H1 (cell line): ENCODE data around the gene AGAP1. TPM values are rescaled to one million over a fixed set of nuclear protein-coding genes. Genes with fewer than 3 reads are reported as not detected.

Experiments used
- CTCF ChIA-PET: fragments of 300-600 bp; sonication (Branson Sonifier 250); formaldehyde crosslinking; loops from one replicate; lab custom pipeline; 2021; ENCODE audit not compliant: partially characterized antibody; lab: Charles Lee
- POLR2A ChIA-PET: fragments of 300-600 bp; sonication (Branson Sonifier 250); formaldehyde crosslinking; loops from one replicate; lab custom pipeline; 2021; ENCODE audit warnings: inconsistent platforms; ENCODE audit not compliant: partially characterized antibody; lab: Charles Lee
- DNase-seq, 2 experiments: peaks; one replicate each; pipeline versions ENCODE4 v3.0.0 to v3.0.0-alpha.2; 2010 to 2022; ENCODE audit warnings: low spot score in 2 of 2, low read depth in 1 of 2, mixed read lengths in 1 of 2
- FAIRE-seq: peaks from 2 replicates; lab custom pipeline; 2011; peaks lifted over from hg19 to GRCh38; lab: Jason Lieb, UNC
- H2AFZ ChIP-seq: 2 replicates; pipeline ENCODE4 v1.8.1; 2012; ENCODE audit warnings: low read length, inconsistent platforms
- H2AK5ac ChIP-seq: 2 replicates; pipeline ENCODE4 v1.6.1; 2013; ENCODE audit warnings: low read depth, low read length
- H2BK120ac ChIP-seq: replicated peaks from 2 replicates; pipeline ENCODE3; 2013; ENCODE audit warnings: low read depth, low read length, inconsistent platforms
- H2BK12ac ChIP-seq: 2 replicates; pipeline ENCODE4 v1.6.1; 2013; ENCODE audit warnings: low read depth, low read length
- H2BK15ac ChIP-seq: 2 replicates; pipeline ENCODE4 v1.6.1; 2013; ENCODE audit warnings: low read length
- H2BK20ac ChIP-seq: 2 replicates; pipeline ENCODE4 v1.6.1; 2013; ENCODE audit warnings: low read length
- H2BK5ac ChIP-seq: 2 replicates; pipeline ENCODE4 v1.6.1; 2013; ENCODE audit warnings: low read depth, low read length
- H3K14ac ChIP-seq: 2 replicates; pipeline ENCODE4 v1.6.1; 2013; ENCODE audit warnings: inconsistent platforms; ENCODE audit not compliant: insufficient read length
- H3K18ac ChIP-seq: 2 replicates; pipeline ENCODE4 v1.6.1; 2013; ENCODE audit warnings: low read length; ENCODE audit errors: extremely low read depth
- H3K23ac ChIP-seq: 2 replicates; pipeline ENCODE4 v1.6.1; 2013; ENCODE audit warnings: inconsistent platforms; ENCODE audit not compliant: insufficient read length
- H3K23me2 ChIP-seq: 2 replicates; pipeline ENCODE4 v1.6.1; 2013; ENCODE audit warnings: low read depth, low read length
- H3K27ac ChIP-seq: 2 replicates; pipeline ENCODE4 v1.6.1; 2011; ENCODE audit warnings: low read depth, low read length, inconsistent platforms
- H3K27me3 ChIP-seq, 4 experiments: replicated peaks in 1 of 4; 1 replicate in 1 of 4; 2 replicates in 3 of 4; pipeline versions ENCODE4 v1.6.1 to v1.8.1; 2011 to 2013; ENCODE audit warnings: low read length in 3 of 4, mild to moderate bottlenecking in 3 of 4, inconsistent platforms in 2 of 4, mixed read lengths in 2 of 4, moderate library complexity in 1 of 4; ENCODE audit not compliant: control insufficient read depth in 3 of 4, insufficient read depth in 3 of 4; ENCODE audit errors: extremely low read depth in 1 of 4
- H3K36me3 ChIP-seq, 4 experiments: 2 replicates each; pipeline versions ENCODE4 v1.6.1 to v1.8.1; 2011 to 2013; ENCODE audit warnings: mild to moderate bottlenecking in 4 of 4, low read length in 3 of 4, moderate library complexity in 2 of 4, control low read depth in 1 of 4, inconsistent platforms in 1 of 4; ENCODE audit not compliant: insufficient read depth in 4 of 4, control insufficient read depth in 2 of 4
- H3K4ac ChIP-seq: replicated peaks from 2 replicates; pipeline ENCODE3; 2013; ENCODE audit warnings: low read length, low read depth, mixed read lengths, inconsistent platforms; ENCODE audit not compliant: insufficient read length
- H3K4me1 ChIP-seq, 4 experiments: replicated peaks in 1 of 4; 1 replicate in 1 of 4; 2 replicates in 3 of 4; pipeline versions ENCODE4 v1.6.1 to v1.8.1; 2011 to 2013; ENCODE audit warnings: low read length in 3 of 4, inconsistent platforms in 2 of 4, mixed read lengths in 1 of 4; ENCODE audit not compliant: insufficient read depth in 4 of 4, control insufficient read depth in 3 of 4
- H3K4me2 ChIP-seq, 2 experiments: 2 replicates each; pipeline versions ENCODE4 v1.6.1 to v1.8.1; 2011 to 2013; ENCODE audit warnings: low read depth in 2 of 2, low read length in 2 of 2, control low read depth in 1 of 2, inconsistent platforms in 1 of 2, mild to moderate bottlenecking in 1 of 2; ENCODE audit not compliant: insufficient read depth in 1 of 2
- H3K4me3 ChIP-seq, 4 experiments: fragments of 200-600, 300-600 bp in 1 of 4; sonication (generic), shearing (Covaris generic), sonication (Bioruptor Twin) in 1 of 4; 2 replicates each; pipeline versions ENCODE4 v1.5.1 to v1.8.1; 2011 to 2016; ENCODE audit warnings: low read length in 4 of 4, low read depth in 3 of 4, control low read depth in 2 of 4, inconsistent platforms in 2 of 4, mild to moderate bottlenecking in 2 of 4, mixed read lengths in 1 of 4, moderate library complexity in 1 of 4; ENCODE audit not compliant: insufficient read depth in 2 of 4; ENCODE audit errors: extremely low read depth in 1 of 4
- H3K56ac ChIP-seq: replicated peaks from 2 replicates; pipeline ENCODE3; 2013; ENCODE audit warnings: low read depth, mild to moderate bottlenecking, mixed read lengths, low read length, inconsistent platforms; ENCODE audit not compliant: insufficient read length
- H3K79me1 ChIP-seq: 2 replicates; pipeline ENCODE4 v1.6.1; 2013; ENCODE audit warnings: low read depth, low read length, control low read depth
- H3K79me2 ChIP-seq, 2 experiments: 2 replicates each; pipeline versions ENCODE4 v1.6.1 to v1.8.1; 2012 to 2013; ENCODE audit warnings: low read length in 2 of 2, mild to moderate bottlenecking in 2 of 2, inconsistent platforms in 1 of 2; ENCODE audit not compliant: insufficient read depth in 2 of 2, control insufficient read depth in 1 of 2
- H3K9ac ChIP-seq, 4 experiments: replicated peaks in 1 of 4; 1 replicate in 1 of 4; 2 replicates in 3 of 4; pipeline versions ENCODE4 v1.6.1 to v1.8.1; 2011 to 2013; ENCODE audit warnings: low read depth in 3 of 4, low read length in 3 of 4, control low read depth in 2 of 4, mild to moderate bottlenecking in 2 of 4, moderate library complexity in 2 of 4, inconsistent platforms in 1 of 4; ENCODE audit errors: extremely low read depth in 1 of 4
- H3K9me3 ChIP-seq, 2 experiments: 2 replicates each; pipeline versions ENCODE4 v1.6.1 to v1.8.1; 2012 to 2013; ENCODE audit warnings: mild to moderate bottlenecking in 2 of 2, moderate library complexity in 2 of 2, control low read depth in 1 of 2, inconsistent platforms in 1 of 2, low read depth in 1 of 2, low read length in 1 of 2, mixed read lengths in 1 of 2; ENCODE audit not compliant: insufficient read depth in 2 of 2
- H4K20me1 ChIP-seq, 2 experiments: replicated peaks in 1 of 2; 2 replicates each; pipeline versions ENCODE3 to v1.8.1; 2011 to 2013; ENCODE audit warnings: inconsistent platforms in 2 of 2, low read length in 2 of 2, mild to moderate bottlenecking in 1 of 2; ENCODE audit not compliant: insufficient read depth in 2 of 2, control insufficient read depth in 1 of 2
- H4K5ac ChIP-seq: 2 replicates; pipeline ENCODE4 v1.6.1; 2013; ENCODE audit warnings: low read length, low read depth, mixed read lengths, inconsistent platforms; ENCODE audit not compliant: insufficient read length
- H4K8ac ChIP-seq: 2 replicates; pipeline ENCODE4 v1.8.0; 2013; ENCODE audit warnings: mild to moderate bottlenecking, moderate library complexity, low read length, inconsistent platforms; ENCODE audit not compliant: insufficient read depth; ENCODE audit errors: extremely low read depth
- H4K91ac ChIP-seq: replicated peaks from 2 replicates; pipeline ENCODE3; 2013; ENCODE audit warnings: low read length, mixed read lengths, inconsistent platforms; ENCODE audit not compliant: insufficient read length
- BCL11A ChIP-seq, 2 experiments: IDR thresholded peaks; one replicate each; pipeline ENCODE4 v1.6.1; 2011; ENCODE audit warnings: low read depth in 2 of 2, low read length in 2 of 2, mild to moderate bottlenecking in 2 of 2
- CBX8 ChIP-seq: fragments of 300-800, 300-1000 bp; sonication (generic); IDR thresholded peaks from 2 replicates; pipeline ENCODE4 v1.7.1; 2016; ENCODE audit warnings: low read depth, low read length, borderline replicate concordance
- EGR1 ChIP-seq: IDR thresholded peaks from 2 replicates; pipeline ENCODE4 v1.6.1; 2011; ENCODE audit warnings: low read depth, low read length, borderline replicate concordance
- GTF2F1 ChIP-seq: IDR thresholded peaks from 2 replicates; pipeline ENCODE4 v1.6.1; 2012; ENCODE audit warnings: low read depth, low read length, improper control_type of control experiment, borderline replicate concordance
- HDAC6 ChIP-seq: IDR thresholded peaks from one replicate; pipeline ENCODE4 v1.7.1; 2012; ENCODE audit warnings: low read depth, mild to moderate bottlenecking, inconsistent platforms, low read length, moderate library complexity
- MAFK ChIP-seq: IDR thresholded peaks from 2 replicates; pipeline ENCODE4 v1.6.1; 2012; ENCODE audit warnings: low read depth, mild to moderate bottlenecking, improper control_type of control experiment, low read length
- POLR2A ChIP-seq, 2 experiments: IDR thresholded peaks; 1 replicate in 1 of 2; 2 replicates in 1 of 2; pipeline ENCODE4 v1.6.1; 2011; ENCODE audit warnings: low read depth in 2 of 2, low read length in 2 of 2, mild to moderate bottlenecking in 2 of 2; ENCODE audit errors: control extremely low read depth in 1 of 2
- RAD21 ChIP-seq, 2 experiments: IDR thresholded peaks in 1 of 2; conservative IDR thresholded peaks in 1 of 2; 2 replicates each; pipeline ENCODE4 v1.6.1; 2011; ENCODE audit warnings: low read depth in 2 of 2, low read length in 2 of 2, improper control_type of control experiment in 1 of 2, inconsistent platforms in 1 of 2, mild to moderate bottlenecking in 1 of 2, moderate library complexity in 1 of 2
- SIRT6 ChIP-seq: IDR thresholded peaks from one replicate; pipeline ENCODE4 v1.7.1; 2012; ENCODE audit warnings: low read length, inconsistent platforms
- TEAD4 ChIP-seq: IDR thresholded peaks from 2 replicates; pipeline ENCODE4 v1.6.1; 2012; ENCODE audit warnings: low read depth, low read length, inconsistent platforms, mixed read lengths
- WGBS, 2 experiments: shearing (Covaris generic) in 1 of 2; methylation state at CpG; one replicate each; pipeline versions ENCODE4 v1.1.6 to v1.1.7; 2013 to 2015; ENCODE audit warnings: low lambda C conversion rate in 2 of 2, mixed read lengths in 2 of 2, inconsistent platforms in 1 of 2, low coverage in 1 of 2, missing lambda C conversion rate in 1 of 2; ENCODE audit not compliant: insufficient replicate concordance in 2 of 2, insufficient coverage in 1 of 2, insufficient read length in 1 of 2; ENCODE audit errors: extremely low coverage in 1 of 2, missing lambda C conversion rate in 1 of 2; 5-methylcytosine and 5-hydroxymethylcytosine counted together
- polyA plus RNA-seq, 7 experiments: library from polyadenylated mRNA; depleted of rRNA in 3 of 7; stranded (reverse) in 5 of 7; unstranded in 2 of 7; fragments of >200 nt in 5 of 7; fragments of 200-250 nt in 2 of 7; gene quantifications; 1 replicate in 5 of 7; 2 replicates in 1 of 7; 4 replicates in 1 of 7; pipeline versions ENCODE4 v1.2.1 to v1.2.3, GENCODE V29; 2011 to 2013; ENCODE audit warnings: missing spikeins in 2 of 7, mixed read lengths in 2 of 7
- total RNA-seq: library from RNA; stranded (reverse); fragmentation: NEBNext Ultra II Directional; extraction: Animal tissue kit (Norgen Biotek cat#: 25700); gene quantifications from 2 replicates; pipeline ENCODE4 v1.2.1, GENCODE V29; 2021
- TF ChIP-seq, protein P1 (sequence below): IDR thresholded peaks from 2 replicates; pipeline ENCODE4 v1.6.1; 2012; ENCODE audit warnings: inconsistent platforms
- TF ChIP-seq, protein P2 (sequence below): IDR thresholded peaks from 2 replicates; pipeline ENCODE4 v1.6.1; 2012; ENCODE audit warnings: low read length, inconsistent platforms

AGAP1 gene
- total and polyA plus RNA-seq, 2 of the 8 experiments (the other 6 are each of a cell fraction or from before 2014, with no cell fraction given), result 18.1 to 39.4 TPM

DNA sequence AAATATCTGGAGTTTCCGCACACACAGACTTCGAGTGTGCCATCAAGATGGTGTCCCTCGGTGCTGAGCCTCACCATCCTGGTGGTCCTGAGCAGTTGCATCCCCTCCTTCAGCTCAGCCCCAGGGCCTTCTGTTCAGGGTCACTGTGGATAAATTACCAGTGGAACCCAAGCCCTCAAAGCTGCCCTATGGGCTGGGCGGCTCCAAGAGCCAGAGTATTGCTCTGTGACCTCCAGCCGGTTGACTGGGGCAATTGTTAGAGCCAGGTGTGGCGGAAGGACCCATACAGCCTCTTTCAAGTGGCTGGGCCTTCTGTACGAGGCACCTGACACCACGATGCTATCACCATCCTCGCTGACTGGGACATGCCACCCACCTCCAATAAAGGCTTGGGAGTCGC, 458.9 kb downstream of the AGAP1 start:
- WGBS, 2 experiments, result 86% methylated on average over 10 of the region's 10 CpGs; no CpG with 5 or more reads in 1 of the 2 experiments
- H3K14ac ChIP-seq, result no peak overlapping the region
- no peak overlapping the region for H4K5ac ChIP-seq
- no peak overlapping the region for H3K56ac ChIP-seq
- no peaks in the 10 kb centered on the region for H3K23me2 ChIP-seq
- no peak overlapping the region for H3K23ac ChIP-seq
- no peaks in the 10 kb centered on the region for H3K79me1 ChIP-seq
- peak overlapping the region; percentile 27 for H4K91ac ChIP-seq
- no peak overlapping the region for H2BK5ac ChIP-seq
- no peak overlapping the region for H4K8ac ChIP-seq
- 0 out of 2 replicates have a peak overlapping the region, but pooled peaks have one; percentile 21 for H2BK20ac ChIP-seq
- H4K20me1 ChIP-seq, result no peaks in the 10 kb centered on the region
- H2BK120ac ChIP-seq, result no peak overlapping the region
- H2AK5ac ChIP-seq, result no peak overlapping the region
- H3K4ac ChIP-seq, result no peak overlapping the region
- H2AFZ ChIP-seq, result no peak overlapping the region
- H3K4me1 ChIP-seq, result peaks cover 4 to 17% (median 11%) of the 10 kb centered on the region in 4 experiments
- H3K9ac ChIP-seq, result no peak overlapping the region
- H3K18ac ChIP-seq, result no peak overlapping the region
- no peak overlapping the region for H2BK15ac ChIP-seq
- H2BK12ac ChIP-seq, result peak overlapping the region; percentile 63; the same call in 1 of the 2 replicates
- H3K9me3 ChIP-seq, result no peaks in the 10 kb centered on the region
- H3K36me3 ChIP-seq, result no peaks in the 10 kb centered on the region
- FAIRE-seq, result no peak
- no peaks in the 10 kb centered on the region for H3K27me3 ChIP-seq
- ChIA-PET POLR2A (interaction anchor here (0.6 kb wide), 1 partner anchor 13 kb away, joined by 3 read pairs; no protein-coding TSS in a partner anchor), CTCF (interaction anchor here (0.6 to 1.9 kb wide), 4 partner anchors 13 to 225 kb away, joined by 3 to 5 read pairs (median 4); no protein-coding TSS in a partner anchor)
- no peak overlapping the region for H3K27ac ChIP-seq
- no peak overlapping the region for H3K4me2 ChIP-seq
- H3K4me3 ChIP-seq, result no peak overlapping the region
- no peak for DNase-seq
- no peaks in the 10 kb centered on the region for H3K79me2 ChIP-seq
- TF ChIP-seq, protein P1, sequence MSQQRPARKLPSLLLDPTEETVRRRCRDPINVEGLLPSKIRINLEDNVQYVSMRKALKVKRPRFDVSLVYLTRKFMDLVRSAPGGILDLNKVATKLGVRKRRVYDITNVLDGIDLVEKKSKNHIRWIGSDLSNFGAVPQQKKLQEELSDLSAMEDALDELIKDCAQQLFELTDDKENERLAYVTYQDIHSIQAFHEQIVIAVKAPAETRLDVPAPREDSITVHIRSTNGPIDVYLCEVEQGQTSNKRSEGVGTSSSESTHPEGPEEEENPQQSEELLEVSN, result no peak
- TF ChIP-seq SIRT6, result no peak
- TF ChIP-seq CBX8, result no peak
- no peak for TF ChIP-seq GTF2F1
- no peak for TF ChIP-seq TEAD4
- TF ChIP-seq RAD21 (IDR thresholded peaks at IDR 0.05 in 1 of 2, conservative IDR thresholded peaks at IDR 0.05 in 1 of 2; ENCODE audit: low read depth in 2 of 2, low read length in 2 of 2), result no peak
- TF ChIP-seq, protein P2, sequence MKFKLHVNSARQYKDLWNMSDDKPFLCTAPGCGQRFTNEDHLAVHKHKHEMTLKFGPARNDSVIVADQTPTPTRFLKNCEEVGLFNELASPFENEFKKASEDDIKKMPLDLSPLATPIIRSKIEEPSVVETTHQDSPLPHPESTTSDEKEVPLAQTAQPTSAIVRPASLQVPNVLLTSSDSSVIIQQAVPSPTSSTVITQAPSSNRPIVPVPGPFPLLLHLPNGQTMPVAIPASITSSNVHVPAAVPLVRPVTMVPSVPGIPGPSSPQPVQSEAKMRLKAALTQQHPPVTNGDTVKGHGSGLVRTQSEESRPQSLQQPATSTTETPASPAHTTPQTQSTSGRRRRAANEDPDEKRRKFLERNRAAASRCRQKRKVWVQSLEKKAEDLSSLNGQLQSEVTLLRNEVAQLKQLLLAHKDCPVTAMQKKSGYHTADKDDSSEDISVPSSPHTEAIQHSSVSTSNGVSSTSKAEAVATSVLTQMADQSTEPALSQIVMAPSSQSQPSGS, result no peak
- no peak for TF ChIP-seq MAFK
- TF ChIP-seq EGR1, result no peak
- TF ChIP-seq POLR2A (IDR thresholded peaks at IDR 0.05; ENCODE audit: control extremely low read depth in 1 of 2, low read depth in 2 of 2, low read length in 2 of 2), result no peak
- TF ChIP-seq BCL11A (IDR thresholded peaks at IDR 0.05; ENCODE audit: low read depth in 2 of 2, low read length in 2 of 2), result no peak
- no peak for TF ChIP-seq HDAC6
